Neural cell (in vitro differentiated cells): ENCODE data around the gene RHOBTB1.

Experiments used
- EP300 ChIP-seq: fragments of 450-650 bp; conservative IDR thresholded peaks from 2 replicates; pipeline ENCODE4 v1.6.1; 2014; ENCODE audit warnings: antibody characterized with exemption, mild to moderate bottlenecking, moderate library complexity; ENCODE audit not compliant: poor library complexity, severe bottlenecking
- EZH2 ChIP-seq: fragments of 200-600, 300-800 bp; shearing (Covaris generic), sonication (generic); IDR thresholded peaks from 2 replicates; pipeline ENCODE4 v1.6.1; 2014; ENCODE audit warnings: antibody characterized with exemption, low read length, borderline replicate concordance, mild to moderate bottlenecking; ENCODE audit not compliant: insufficient read depth, poor library complexity, severe bottlenecking
- MXI1 ChIP-seq: fragments of 450-650 bp; conservative IDR thresholded peaks from 2 replicates; pipeline ENCODE4 v1.6.1; 2014; ENCODE audit warnings: antibody characterized with exemption, mild to moderate bottlenecking; ENCODE audit not compliant: poor library complexity, severe bottlenecking
- POLR2AphosphoS5 ChIP-seq: IDR thresholded peaks from 2 replicates; pipeline ENCODE4 v1.6.1; 2012
- RAD21 ChIP-seq: fragments of 450-650 bp; conservative IDR thresholded peaks from 2 replicates; pipeline ENCODE4 v1.6.1; 2014; ENCODE audit warnings: antibody characterized with exemption, mild to moderate bottlenecking, moderate library complexity
- SMC3 ChIP-seq: fragments of 450-650 bp; conservative IDR thresholded peaks from 2 replicates; pipeline ENCODE4 v1.6.1; 2014; ENCODE audit warnings: antibody characterized with exemption, mild to moderate bottlenecking, moderate library complexity; ENCODE audit not compliant: poor library complexity
- TAF1 ChIP-seq: IDR thresholded peaks from 2 replicates; pipeline ENCODE4 v1.6.1; 2012; ENCODE audit warnings: low read depth
- TF ChIP-seq, protein P1 (sequence below): fragments of 450-650 bp; IDR thresholded peaks from 2 replicates; pipeline ENCODE4 v1.5.1; 2014; ENCODE audit warnings: antibody characterized with exemption, mild to moderate bottlenecking, moderate library complexity; ENCODE audit not compliant: poor library complexity, severe bottlenecking
- TF ChIP-seq, protein P2 (sequence below): IDR thresholded peaks from 2 replicates; pipeline ENCODE4 v1.6.1; 2012; ENCODE audit warnings: borderline replicate concordance

DNA sequence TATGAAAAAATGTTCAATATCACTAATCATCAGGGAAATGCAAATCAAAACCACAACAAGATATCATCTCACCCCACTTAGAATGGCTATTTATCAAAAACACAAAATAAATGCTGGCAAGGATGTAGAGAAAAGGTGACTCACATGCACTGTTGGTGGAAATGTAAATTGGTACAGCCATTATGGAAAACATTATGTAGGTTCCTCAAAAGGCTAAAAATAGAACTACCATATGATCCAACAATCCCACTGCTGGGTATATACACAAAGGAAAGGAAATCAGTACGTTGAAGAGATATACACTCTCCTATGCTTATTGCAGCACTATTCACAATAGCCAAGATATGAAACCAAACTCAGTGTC is 115.5 kb downstream of the RHOBTB1 start:
- TF ChIP-seq SMC3, result no peak
- TF ChIP-seq, protein P1, sequence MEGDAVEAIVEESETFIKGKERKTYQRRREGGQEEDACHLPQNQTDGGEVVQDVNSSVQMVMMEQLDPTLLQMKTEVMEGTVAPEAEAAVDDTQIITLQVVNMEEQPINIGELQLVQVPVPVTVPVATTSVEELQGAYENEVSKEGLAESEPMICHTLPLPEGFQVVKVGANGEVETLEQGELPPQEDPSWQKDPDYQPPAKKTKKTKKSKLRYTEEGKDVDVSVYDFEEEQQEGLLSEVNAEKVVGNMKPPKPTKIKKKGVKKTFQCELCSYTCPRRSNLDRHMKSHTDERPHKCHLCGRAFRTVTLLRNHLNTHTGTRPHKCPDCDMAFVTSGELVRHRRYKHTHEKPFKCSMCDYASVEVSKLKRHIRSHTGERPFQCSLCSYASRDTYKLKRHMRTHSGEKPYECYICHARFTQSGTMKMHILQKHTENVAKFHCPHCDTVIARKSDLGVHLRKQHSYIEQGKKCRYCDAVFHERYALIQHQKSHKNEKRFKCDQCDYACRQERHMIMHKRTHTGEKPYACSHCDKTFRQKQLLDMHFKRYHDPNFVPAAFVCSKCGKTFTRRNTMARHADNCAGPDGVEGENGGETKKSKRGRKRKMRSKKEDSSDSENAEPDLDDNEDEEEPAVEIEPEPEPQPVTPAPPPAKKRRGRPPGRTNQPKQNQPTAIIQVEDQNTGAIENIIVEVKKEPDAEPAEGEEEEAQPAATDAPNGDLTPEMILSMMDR, result no peak
- no peak for TF ChIP-seq POLR2AphosphoS5
- TF ChIP-seq RAD21, result no peak
- TF ChIP-seq EP300, result no peak
- TF ChIP-seq, protein P2, sequence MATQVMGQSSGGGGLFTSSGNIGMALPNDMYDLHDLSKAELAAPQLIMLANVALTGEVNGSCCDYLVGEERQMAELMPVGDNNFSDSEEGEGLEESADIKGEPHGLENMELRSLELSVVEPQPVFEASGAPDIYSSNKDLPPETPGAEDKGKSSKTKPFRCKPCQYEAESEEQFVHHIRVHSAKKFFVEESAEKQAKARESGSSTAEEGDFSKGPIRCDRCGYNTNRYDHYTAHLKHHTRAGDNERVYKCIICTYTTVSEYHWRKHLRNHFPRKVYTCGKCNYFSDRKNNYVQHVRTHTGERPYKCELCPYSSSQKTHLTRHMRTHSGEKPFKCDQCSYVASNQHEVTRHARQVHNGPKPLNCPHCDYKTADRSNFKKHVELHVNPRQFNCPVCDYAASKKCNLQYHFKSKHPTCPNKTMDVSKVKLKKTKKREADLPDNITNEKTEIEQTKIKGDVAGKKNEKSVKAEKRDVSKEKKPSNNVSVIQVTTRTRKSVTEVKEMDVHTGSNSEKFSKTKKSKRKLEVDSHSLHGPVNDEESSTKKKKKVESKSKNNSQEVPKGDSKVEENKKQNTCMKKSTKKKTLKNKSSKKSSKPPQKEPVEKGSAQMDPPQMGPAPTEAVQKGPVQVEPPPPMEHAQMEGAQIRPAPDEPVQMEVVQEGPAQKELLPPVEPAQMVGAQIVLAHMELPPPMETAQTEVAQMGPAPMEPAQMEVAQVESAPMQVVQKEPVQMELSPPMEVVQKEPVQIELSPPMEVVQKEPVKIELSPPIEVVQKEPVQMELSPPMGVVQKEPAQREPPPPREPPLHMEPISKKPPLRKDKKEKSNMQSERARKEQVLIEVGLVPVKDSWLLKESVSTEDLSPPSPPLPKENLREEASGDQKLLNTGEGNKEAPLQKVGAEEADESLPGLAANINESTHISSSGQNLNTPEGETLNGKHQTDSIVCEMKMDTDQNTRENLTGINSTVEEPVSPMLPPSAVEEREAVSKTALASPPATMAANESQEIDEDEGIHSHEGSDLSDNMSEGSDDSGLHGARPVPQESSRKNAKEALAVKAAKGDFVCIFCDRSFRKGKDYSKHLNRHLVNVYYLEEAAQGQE, result no peak
- TF ChIP-seq TAF1, result no peak
- no peak for TF ChIP-seq MXI1
- TF ChIP-seq EZH2, result no peak
